Embryonic facial prominence (tissue), 1 donor: ENCODE measurements around the gene UBE2L3.
"Not testable (repeated sequence)": the region's sequence is repeated elsewhere in the genome, so short reads cannot be mapped to it uniquely, and the experiment has no call there.

Experiments
- DNase-seq: peaks from one replicate; pipeline ENCODE4 v3.0.0-alpha.2; 2016; ENCODE audit errors: extremely low spot score

UBE2L3 gene

GRCh38 chr22:21643533-21644357 lies 76.2 kb downstream of the UBE2L3 start:
- no peak for DNase-seq

GRCh38 chr22:21645513-21645912 lies 78.0 kb downstream of the UBE2L3 start:
- not testable (repeated sequence) for DNase-seq

- DNase-seq: peak; percentile 84
Observed at GRCh38 chr22:21646608-21647590, 79.4 kb downstream of the UBE2L3 start.

- no peak for DNase-seq
Observed at GRCh38 chr22:21650280-21650679, 82.8 kb downstream of the UBE2L3 start.

GRCh38 chr22:21650823-21651520 lies 83.5 kb downstream of the UBE2L3 start:
- no peak for DNase-seq

- no peak for DNase-seq
Observed at GRCh38 chr22:21651521-21652009, 84.1 kb downstream of the UBE2L3 start.

- peak; percentile 79 for DNase-seq
Observed at GRCh38 chr22:21652010-21652546, 84.6 kb downstream of the UBE2L3 start.

GRCh38 chr22:21652547-21653545 lies 85.3 kb downstream of the UBE2L3 start:
- DNase-seq: no peak

GRCh38 chr22:21657020-21657359 lies 89.5 kb downstream of the UBE2L3 start:
- no peak for DNase-seq

GRCh38 chr22:21657360-21658032 lies 90.0 kb downstream of the UBE2L3 start:
- no peak for DNase-seq

- no peak for DNase-seq
Observed at GRCh38 chr22:21659864-21660525, 92.5 kb downstream of the UBE2L3 start.

GRCh38 chr22:21660904-21661303 lies 93.4 kb downstream of the UBE2L3 start:
- DNase-seq: no peak

- no peak for DNase-seq
Observed at GRCh38 chr22:21661991-21662390, 94.5 kb downstream of the UBE2L3 start.

- DNase-seq: no peak
Observed at GRCh38 chr22:21663738-21664137, 96.2 kb downstream of the UBE2L3 start.

GRCh38 chr22:21665047-21665851 lies 97.7 kb downstream of the UBE2L3 start:
- no peak for DNase-seq

GRCh38 chr22:21666786-21667185 lies 99.3 kb downstream of the UBE2L3 start:
- DNase-seq: no peak

GRCh38 chr22:21669026-21669425 lies 101.5 kb downstream of the UBE2L3 start:
- no peak for DNase-seq

GRCh38 chr22:21672107-21672629 lies 104.7 kb downstream of the UBE2L3 start:
- DNase-seq: no peak
